Measurements from ENCODE around the gene NOS3.

The NOS3 gene

DNA sequence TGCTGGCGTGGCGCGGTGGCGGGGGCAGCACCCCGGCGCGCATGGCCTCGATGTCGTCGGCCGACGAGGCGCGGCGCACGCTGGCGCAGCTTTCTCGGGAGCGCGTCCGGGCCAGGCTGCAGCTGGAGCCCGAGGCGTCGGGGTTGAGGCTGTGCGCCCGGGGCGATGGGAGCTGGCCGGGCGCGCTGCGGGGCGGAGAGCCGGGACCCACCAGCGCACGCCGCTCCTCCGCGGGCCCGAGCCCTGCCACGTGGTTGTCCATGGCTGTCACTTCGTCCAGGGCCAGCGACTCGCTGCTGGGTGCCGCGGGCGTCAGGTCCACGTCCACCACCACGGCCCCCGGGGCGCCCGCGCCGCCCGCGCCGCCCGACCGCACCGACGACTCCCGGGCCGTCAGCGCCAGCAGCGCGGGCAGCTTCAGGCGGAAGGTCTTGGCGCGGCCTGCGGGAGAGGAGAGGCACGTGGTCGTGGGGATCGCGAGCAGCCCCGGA, 32.7 kb upstream of the NOS3 start:
- TF ChIP-seq, protein P1, sequence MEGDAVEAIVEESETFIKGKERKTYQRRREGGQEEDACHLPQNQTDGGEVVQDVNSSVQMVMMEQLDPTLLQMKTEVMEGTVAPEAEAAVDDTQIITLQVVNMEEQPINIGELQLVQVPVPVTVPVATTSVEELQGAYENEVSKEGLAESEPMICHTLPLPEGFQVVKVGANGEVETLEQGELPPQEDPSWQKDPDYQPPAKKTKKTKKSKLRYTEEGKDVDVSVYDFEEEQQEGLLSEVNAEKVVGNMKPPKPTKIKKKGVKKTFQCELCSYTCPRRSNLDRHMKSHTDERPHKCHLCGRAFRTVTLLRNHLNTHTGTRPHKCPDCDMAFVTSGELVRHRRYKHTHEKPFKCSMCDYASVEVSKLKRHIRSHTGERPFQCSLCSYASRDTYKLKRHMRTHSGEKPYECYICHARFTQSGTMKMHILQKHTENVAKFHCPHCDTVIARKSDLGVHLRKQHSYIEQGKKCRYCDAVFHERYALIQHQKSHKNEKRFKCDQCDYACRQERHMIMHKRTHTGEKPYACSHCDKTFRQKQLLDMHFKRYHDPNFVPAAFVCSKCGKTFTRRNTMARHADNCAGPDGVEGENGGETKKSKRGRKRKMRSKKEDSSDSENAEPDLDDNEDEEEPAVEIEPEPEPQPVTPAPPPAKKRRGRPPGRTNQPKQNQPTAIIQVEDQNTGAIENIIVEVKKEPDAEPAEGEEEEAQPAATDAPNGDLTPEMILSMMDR (IDR thresholded peaks at IDR 0.05; ENCODE audit: low read depth, low read length): no peak
- TF ChIP-seq EZH2phosphoT487 (IDR thresholded peaks at IDR 0.05; ENCODE audit: low read depth): no peak
- no peak overlapping the region for H3K4me2 ChIP-seq (ENCODE audit: low read length)
- H3K36me3 ChIP-seq (replicated peaks; ENCODE audit: low read depth, low read length): no peaks in the 10 kb centered on the region
- H2AFZ ChIP-seq (ENCODE audit: low read depth, low read length): no peak overlapping the region
- H3K79me2 ChIP-seq (ENCODE audit: low read length): no peaks in the 10 kb centered on the region
- no peak overlapping the region for H3K4me3 ChIP-seq (ENCODE audit: low read length)
- H3K4me1 ChIP-seq (ENCODE audit: low read length): no peaks in the 10 kb centered on the region
- H3K9ac ChIP-seq (ENCODE audit: low read length): no peak overlapping the region
- H3K27ac ChIP-seq (ENCODE audit: low read length): no peak overlapping the region
- H3K9me3 ChIP-seq (ENCODE audit: insufficient read depth, low read length): no peaks in the 10 kb centered on the region
- no peaks in the 10 kb centered on the region for H4K20me1 ChIP-seq (ENCODE audit: insufficient read depth, low read length)
- no peaks in the 10 kb centered on the region for H3K27me3 ChIP-seq (ENCODE audit: low read depth, low read length)

DNA sequence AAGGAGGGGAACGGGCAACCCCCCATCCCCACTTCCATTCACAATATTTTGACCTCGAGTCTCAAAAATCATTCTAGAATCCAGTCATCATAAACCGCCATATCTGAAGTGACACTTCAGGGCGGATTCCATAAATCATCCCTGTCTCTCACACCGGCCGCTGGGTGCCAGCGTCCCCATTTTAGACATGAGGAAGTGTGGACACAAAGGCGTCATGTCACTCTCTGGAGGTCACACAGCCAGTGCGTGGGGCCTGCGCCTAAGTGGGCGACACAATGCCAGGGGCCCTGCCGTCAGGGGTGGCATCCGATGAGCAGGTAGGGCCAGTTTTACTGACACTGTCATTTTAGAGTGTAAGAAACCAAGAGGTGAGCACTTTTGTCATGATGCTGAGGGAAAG, 32.2 kb upstream of the NOS3 start:
- no peaks in the 10 kb centered on the region for H3K36me3 ChIP-seq (replicated peaks; ENCODE audit: low read depth, low read length)
- H3K9ac ChIP-seq (ENCODE audit: low read length): no peak overlapping the region
- H3K27me3 ChIP-seq (ENCODE audit: low read depth, low read length): no peaks in the 10 kb centered on the region
- no peaks in the 10 kb centered on the region for H3K9me3 ChIP-seq (ENCODE audit: insufficient read depth, low read length)
- no peaks in the 10 kb centered on the region for H4K20me1 ChIP-seq (ENCODE audit: insufficient read depth, low read length)
- no peak for TF ChIP-seq EZH2phosphoT487 (IDR thresholded peaks at IDR 0.05; ENCODE audit: low read depth)
- TF ChIP-seq, protein P1 (IDR thresholded peaks at IDR 0.05; ENCODE audit: low read depth, low read length): no peak
- H3K4me3 ChIP-seq (ENCODE audit: low read length): no peak overlapping the region
- no peak overlapping the region for H2AFZ ChIP-seq (ENCODE audit: low read depth, low read length)
- H3K27ac ChIP-seq (ENCODE audit: low read length): no peak overlapping the region
- no peaks in the 10 kb centered on the region for H3K79me2 ChIP-seq (ENCODE audit: low read length)
- no peak overlapping the region for H3K4me2 ChIP-seq (ENCODE audit: low read length)
- H3K4me1 ChIP-seq (ENCODE audit: low read length): no peaks in the 10 kb centered on the region

DNA sequence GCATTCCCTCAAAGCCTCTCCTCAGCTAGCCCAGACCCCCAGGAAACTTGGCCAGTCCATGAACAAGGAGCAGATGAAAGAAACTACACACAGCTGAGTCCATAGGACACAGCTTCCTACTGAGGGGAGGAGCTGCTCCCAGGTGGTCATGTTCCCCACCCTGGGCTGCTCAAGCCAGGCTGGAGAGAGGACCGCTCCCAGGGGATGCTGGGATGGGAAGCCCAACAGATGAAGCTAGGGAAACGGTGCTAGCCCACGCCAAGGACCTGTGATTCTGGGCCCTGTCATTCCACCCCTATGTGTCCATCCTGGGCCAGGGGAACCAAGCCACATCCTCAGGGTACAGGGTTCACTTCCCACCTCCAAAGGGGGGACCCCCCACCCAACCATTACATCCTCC, 31.7 kb upstream of the NOS3 start:
- no peak overlapping the region for H2AFZ ChIP-seq (ENCODE audit: low read depth, low read length)
- no peak overlapping the region for H3K9ac ChIP-seq (ENCODE audit: low read length)
- H3K27me3 ChIP-seq (ENCODE audit: low read depth, low read length): no peaks in the 10 kb centered on the region
- H3K4me3 ChIP-seq (ENCODE audit: low read length): no peak overlapping the region
- no peaks in the 10 kb centered on the region for H4K20me1 ChIP-seq (ENCODE audit: insufficient read depth, low read length)
- no peak for TF ChIP-seq EZH2phosphoT487 (IDR thresholded peaks at IDR 0.05; ENCODE audit: low read depth)
- TF ChIP-seq, protein P1 (IDR thresholded peaks at IDR 0.05; ENCODE audit: low read depth, low read length): no peak
- no peaks in the 10 kb centered on the region for H3K9me3 ChIP-seq (ENCODE audit: insufficient read depth, low read length)
- H3K79me2 ChIP-seq (ENCODE audit: low read length): no peaks in the 10 kb centered on the region
- no peaks in the 10 kb centered on the region for H3K4me1 ChIP-seq (ENCODE audit: low read length)
- H3K27ac ChIP-seq (ENCODE audit: low read length): no peak overlapping the region
- no peak overlapping the region for H3K4me2 ChIP-seq (ENCODE audit: low read length)
- H3K36me3 ChIP-seq (replicated peaks; ENCODE audit: low read depth, low read length): no peaks in the 10 kb centered on the region

DNA sequence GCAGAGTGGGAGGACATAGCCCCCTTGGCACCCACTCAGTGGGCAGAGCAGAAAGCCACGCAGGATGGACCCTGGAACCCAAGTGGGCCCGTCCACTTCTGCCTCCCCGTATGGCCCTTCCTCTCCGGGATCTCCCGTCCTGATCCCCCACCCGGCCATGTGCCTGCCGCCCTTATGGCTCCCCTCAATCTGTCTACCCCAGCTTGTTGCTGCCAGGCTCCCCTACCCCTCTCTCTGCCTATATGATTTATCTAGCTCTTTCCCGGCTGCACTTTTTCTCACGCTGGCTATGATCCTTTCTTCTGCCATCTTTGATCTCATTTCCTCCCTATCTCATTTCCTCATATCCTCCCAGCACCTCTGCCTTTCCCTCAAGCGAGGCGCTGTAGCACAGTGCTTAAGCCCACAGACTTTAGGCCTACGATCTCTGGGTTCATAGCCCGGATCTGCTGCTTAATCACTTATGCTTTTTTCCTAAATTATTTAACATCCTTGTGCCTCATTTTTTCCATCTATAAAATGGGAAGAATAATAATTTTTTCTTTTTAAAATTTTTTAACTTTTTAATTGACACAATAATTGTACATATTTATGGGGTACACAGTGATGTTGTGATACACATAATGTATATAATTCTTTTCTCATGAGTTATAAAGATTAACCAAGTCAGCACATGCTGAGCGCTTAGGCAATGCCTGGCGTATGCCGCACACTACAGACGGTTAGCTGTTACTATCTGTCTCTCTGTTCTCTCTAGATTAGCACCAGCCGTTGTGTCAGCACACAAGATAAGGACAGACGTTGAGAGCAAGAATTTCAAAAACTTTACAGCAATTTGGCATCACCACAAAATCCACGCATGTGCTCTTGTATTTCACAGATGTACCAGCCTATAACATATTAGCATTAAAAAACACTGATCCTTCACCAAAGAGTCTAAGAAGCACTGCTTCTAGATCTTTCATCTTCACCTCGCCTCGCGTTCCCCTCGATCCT, 30.8 kb upstream of the NOS3 start:
- Histone ChIP-seq H3K27ac (ENCODE audit: low read length) (no peak overlapping the region), H3K9ac (ENCODE audit: low read length) (no peak overlapping the region), H3K79me2 (ENCODE audit: low read length) (no peaks in the 10 kb centered on the region), H2AFZ (ENCODE audit: low read depth, low read length) (no peak overlapping the region), H3K27me3 (ENCODE audit: low read depth, low read length) (no peaks in the 10 kb centered on the region), H3K36me3 (replicated peaks; ENCODE audit: low read depth, low read length) (no peaks in the 10 kb centered on the region), H4K20me1 (ENCODE audit: insufficient read depth, low read length) (no peaks in the 10 kb centered on the region), H3K4me2 (ENCODE audit: low read length) (no peak overlapping the region), H3K4me1 (ENCODE audit: low read length) (no peaks in the 10 kb centered on the region), H3K9me3 (ENCODE audit: insufficient read depth, low read length) (no peaks in the 10 kb centered on the region), H3K4me3 (ENCODE audit: low read length) (no peak overlapping the region)
- TF ChIP-seq, protein P1 (IDR thresholded peaks at IDR 0.05; ENCODE audit: low read depth, low read length): no peak
- no peak for TF ChIP-seq EZH2phosphoT487 (IDR thresholded peaks at IDR 0.05; ENCODE audit: low read depth)

All from OCI-LY3 (cell line).